HG03066 (cell line): ENCODE measurements around the gene STUM.
"Not testable (repeated sequence)": the region's sequence is repeated elsewhere in the genome, so short reads cannot be mapped to it uniquely, and the experiment has no call there.

Source experiments
- ATAC-seq: cut with Tn5 transposase; IDR thresholded peaks from one replicate; pipeline ENCODE4 v1.9.1; 2021; ENCODE audit warnings: low read depth; ENCODE audit not compliant: unreplicated experiment

The STUM gene, protein sequence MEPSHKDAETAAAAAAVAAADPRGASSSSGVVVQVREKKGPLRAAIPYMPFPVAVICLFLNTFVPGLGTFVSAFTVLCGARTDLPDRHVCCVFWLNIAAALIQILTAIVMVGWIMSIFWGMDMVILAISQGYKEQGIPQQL

GRCh38 chr1:226548256-226549093 is at the start of gene STUM:
Gene STUM, plus strand, starts transcription at chr1:226548764. Its CDS starts 141 bp downstream, at chr1:226548905.
- ATAC-seq = no peak

GRCh38 chr1:226499699-226500098 is 48.9 kb upstream of the STUM start:
- not testable (repeated sequence) for ATAC-seq

DNA sequence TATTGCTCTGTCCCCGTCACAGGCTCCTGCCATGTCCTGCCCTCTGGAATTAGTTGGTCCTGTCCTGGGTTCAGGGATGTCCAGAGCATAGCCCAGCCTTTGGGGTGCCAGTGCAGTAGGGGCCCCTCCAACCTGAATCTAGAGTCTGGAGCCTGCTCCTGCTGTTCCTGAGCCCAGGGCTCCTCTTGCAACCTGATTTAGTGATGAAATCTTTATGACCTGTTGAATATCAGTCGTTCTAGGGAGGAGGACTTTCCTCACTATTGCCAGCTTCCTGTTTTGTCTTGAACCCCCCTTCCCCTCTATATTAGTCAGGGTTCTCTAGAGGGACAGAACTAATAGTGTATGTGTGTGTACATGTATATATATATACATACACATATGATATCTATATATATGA is 42.5 kb upstream of the STUM start:
- ATAC-seq = no peak

DNA sequence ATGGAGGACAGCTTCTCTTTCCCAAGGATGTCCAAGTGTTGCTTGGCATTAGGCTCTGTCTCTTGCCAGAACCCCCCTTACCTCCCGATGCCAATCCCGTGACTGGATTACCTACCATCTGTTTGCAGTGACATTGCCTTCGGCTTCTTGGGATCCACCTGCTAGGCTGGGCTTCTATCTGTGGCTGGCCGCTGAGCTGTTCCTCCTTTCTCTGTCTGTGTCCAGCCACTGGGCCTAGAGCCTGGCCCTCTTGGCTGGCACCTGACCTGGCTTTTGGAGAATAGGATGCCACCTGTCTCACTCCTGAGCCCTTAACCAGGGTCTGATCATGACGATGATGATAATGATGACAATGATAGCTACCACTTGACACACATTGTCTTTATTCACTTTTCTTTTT is 41.6 kb upstream of the STUM start:
- no peak for ATAC-seq

GRCh38 chr1:226510453-226510852 is 38.1 kb upstream of the STUM start:
- no peak for ATAC-seq

- no peak for ATAC-seq
Observed at GRCh38 chr1:226511296-226511695, 37.3 kb upstream of the STUM start.

DNA sequence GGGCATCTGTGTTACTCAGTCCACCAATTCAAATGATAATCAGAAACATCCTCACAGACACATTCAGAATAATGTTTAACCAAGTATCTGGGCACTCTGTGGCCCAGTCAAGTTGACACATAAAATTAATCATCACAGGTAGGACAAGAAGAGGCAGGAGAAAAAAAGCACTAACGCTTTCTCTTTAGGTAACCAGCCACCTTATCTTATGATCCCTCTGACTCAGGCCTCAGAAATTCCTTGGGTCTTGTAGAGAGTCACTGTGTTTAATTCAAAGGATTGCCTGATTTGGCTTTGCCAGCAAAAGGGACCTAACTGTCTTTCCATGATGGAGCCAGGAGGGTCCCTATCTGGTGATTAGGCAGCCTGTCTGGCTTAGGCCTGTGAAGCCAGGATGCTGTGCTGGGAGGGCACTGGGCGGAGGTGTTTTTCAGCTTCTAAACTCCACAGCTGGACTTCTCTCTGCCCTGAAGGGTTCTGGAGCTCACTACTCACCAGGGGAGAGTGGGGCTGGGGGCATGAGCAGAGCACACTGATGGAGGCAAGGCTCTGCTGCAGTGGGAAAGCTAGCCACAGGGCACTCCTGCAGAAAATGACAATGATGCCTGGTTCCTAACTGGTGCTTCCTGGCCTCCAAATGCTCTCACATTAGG is 36.4 kb upstream of the STUM start:
- ATAC-seq = no peak

DNA sequence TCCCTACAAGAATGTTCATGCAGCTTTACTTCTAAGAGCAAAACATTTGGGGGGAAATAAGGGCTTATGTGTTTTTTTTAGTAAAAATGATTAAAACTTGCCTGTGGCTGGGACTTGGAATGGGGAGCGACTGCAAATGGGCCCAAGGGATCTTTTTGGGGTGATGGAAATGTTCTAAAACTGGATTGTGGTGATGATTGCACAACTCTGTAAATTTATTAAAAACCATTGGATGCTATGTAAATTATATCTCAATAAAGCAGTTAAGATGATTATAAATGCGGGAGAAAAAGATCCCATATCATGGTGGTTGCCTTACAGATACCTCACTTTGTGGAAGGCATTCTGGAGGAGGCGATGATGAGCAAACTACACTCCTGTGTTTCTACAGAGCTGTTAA is 30.2 kb upstream of the STUM start:
- no peak for ATAC-seq

- no peak for ATAC-seq
Observed at GRCh38 chr1:226519135-226519534, 29.4 kb upstream of the STUM start.

DNA sequence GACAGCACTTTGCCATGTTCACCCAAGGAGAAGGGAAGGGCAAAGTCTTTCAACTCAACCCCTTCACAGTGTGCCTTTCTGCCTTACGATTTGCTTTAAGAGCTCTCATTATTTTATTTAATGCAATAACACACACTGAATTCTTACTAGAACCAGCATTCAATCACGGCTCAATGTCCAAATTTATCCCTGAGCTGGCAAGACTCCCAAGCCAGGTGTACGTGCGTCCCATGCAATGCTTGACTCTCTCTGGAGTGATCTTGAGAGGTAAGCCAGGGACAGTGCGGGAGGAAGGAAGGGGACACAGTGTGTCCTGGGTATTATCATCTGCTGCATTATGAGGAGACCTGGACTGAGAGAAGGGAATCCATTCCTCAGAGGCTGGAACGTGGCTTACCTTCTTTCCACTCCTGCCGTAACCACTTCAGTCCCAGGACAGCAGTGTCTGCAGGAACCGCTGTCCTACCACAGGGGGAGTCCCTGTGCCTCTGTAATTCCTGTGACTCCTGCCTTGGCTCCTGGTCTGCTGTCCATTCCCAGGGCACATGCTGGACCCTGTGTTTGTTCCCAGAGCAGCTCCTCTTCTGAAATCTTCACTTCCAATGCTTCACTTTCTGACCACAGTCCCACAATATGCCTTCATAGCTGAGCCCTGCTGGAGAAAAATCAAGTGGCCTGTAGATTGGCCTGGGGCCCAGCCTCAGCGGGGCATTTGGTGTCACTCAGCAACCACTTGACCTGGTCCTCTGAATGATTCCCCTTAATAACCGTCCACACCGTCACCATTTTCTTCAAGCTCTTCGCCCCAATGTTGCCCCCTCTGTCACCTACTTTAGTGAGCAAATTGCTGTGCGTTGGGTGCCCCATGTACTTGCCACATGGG is 28.6 kb upstream of the STUM start:
- no peak for ATAC-seq

DNA sequence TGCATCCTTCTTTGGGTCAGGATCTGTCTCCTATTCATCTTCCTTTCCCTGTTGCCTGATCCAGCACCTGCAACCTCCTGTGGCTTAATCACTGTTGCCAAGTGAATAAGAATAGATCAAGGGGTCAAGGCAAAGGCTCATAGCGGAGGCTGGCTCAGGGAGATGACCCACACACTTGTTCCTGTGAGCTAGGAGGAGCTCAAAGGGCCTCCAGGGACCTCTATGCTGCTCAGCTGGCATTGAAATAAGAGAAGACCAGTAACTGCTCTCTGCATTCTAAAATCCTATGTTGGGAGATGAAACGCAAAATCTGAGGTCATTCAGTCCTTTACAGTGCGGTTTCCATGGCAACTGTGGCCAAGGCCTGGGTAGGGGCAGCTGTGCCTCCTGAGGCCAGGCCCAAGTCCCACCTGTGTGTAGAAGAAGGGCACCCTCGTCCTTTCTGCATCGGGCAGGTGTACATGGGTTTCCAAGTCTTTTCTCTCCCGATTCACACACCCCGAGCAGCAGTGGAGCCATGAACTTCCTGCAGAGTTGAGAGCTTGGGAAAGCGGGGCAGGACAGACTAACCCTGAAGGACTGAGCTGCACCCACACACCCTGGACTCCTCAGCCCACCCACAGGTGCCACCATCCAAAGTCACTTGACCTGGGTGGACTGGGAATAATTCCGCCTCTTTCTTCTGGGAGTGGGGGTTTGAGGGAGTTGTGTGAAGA is 27.8 kb upstream of the STUM start:
- no peak for ATAC-seq

DNA sequence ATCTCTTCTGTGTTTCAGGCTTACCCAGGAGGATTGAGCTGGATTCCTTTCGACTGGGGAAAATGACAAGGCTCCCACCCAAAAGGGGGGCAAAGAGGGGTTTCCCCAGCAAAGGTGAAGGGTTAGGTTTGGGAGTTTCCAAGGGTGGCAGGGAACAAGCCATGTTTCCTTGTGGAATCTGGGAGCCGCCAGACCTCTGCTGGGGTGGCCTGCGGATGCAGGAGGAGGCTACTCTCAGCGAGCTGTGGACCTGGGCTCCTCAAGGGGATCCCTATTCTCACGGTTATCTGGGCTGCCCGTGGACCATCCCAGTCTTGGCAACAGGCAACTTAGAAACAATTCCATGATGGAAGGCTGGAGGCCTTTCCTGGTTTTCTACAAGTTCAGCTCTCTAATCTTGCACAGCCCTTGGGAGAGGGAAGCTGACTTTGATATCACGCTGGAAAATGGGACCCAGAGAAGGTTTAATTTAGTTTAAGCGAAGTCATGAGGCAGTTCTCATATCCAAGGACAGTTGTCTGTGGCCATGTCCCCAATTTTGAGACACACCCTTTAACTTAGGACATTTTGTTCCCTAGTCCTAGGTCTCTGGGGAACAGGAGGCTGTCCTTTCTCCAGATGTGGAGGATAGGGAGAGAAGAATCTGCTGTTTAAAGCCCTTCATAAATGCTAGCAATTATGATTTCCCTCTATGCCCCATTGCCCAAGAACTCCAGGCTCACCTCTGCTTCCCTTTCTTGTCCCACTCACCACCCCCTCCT is 24.7 kb upstream of the STUM start:
- no peak for ATAC-seq

- ATAC-seq = no peak
Observed at GRCh38 chr1:226524547-226524946, 24.0 kb upstream of the STUM start.

DNA sequence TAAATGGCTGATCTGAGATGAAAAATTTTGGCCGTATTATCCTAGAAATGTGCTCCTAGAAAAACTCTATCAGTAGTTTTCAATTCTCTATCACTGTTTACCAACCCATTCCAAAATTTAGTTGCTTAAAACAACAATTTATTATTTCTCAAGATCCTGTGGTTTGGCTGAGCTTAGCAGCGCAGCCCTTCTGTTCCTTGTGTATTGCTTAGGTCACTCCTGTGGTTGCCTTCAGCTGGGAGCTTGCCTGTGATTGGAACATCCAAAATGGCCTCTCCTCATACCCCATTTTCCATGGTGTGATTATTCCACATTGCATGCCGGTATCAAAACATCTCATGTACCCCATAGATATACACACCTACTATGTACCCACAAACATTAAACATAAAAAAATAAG is 22.8 kb upstream of the STUM start:
- ATAC-seq = no peak

GRCh38 chr1:226526801-226527595 is 21.6 kb upstream of the STUM start:
- ATAC-seq = no peak

DNA sequence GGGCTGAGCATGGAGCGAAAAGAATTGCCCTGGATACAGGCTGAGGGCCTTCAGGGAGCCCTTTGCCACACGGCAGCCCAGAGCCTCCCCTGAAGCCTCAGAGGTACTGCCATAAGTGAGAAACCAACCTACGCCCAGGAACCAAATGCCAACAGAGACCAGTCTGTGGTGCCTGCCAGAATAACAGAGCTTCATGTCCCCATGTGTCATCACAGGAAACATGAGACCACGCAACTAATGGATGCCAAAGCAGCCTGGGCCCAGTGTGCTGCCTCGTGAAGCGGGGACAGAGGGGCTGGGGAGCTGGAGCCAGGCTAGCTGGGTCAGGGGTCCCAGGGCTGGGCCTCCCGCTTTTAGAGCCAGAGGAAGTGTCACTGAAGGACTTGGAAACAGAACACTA is 18.7 kb upstream of the STUM start:
- ATAC-seq = no peak

- ATAC-seq = no peak
Observed at GRCh38 chr1:226530591-226530990, 18.0 kb upstream of the STUM start.

DNA sequence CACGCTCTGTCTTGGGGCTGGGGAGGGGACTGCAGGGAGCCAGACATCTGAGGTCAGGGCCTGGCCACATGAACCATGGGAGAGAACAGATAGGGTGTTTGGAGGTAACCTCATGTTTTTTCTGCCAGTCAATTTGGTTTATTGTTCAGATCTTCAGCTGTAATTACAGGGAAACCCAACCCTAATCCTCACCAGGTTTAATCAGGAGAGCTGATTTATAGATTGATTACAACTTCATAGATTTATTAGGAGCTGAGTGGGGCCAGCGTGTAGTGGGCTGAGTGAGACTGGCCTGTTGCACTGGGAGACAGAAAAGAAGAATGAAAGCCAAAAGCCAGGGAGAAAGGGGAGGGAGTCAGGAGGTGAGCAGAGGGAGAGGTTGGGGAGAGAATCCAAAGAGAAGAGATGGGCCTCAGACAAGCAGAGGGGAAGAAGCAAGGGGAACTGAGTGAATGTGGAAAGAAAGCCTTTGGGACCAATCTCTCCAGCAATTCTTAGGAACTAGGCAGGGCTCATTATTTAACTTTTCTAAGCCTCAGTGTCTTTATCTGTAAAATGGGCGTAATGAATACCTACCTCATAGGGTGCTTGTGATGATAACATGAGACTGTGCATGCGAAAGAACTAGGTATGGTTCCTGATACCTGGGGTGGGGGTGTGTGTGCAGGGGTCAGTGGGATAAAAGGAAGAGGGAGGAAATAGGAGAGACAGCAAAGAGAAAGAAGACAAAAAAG is 17.0 kb upstream of the STUM start:
- ATAC-seq = no peak
